ENCODE measurements around the gene MFSD6. TPM values are rescaled to one million over a fixed set of nuclear protein-coding genes. Genes with fewer than 3 reads are reported as not detected.
"Not testable (repeated sequence)": the region's sequence is repeated elsewhere in the genome, so short reads cannot be mapped to it uniquely, and the experiment has no call there.

The MFSD6 gene
- total RNA-seq, 1 donor from 2014 or later, result 15.1 TPM

DNA sequence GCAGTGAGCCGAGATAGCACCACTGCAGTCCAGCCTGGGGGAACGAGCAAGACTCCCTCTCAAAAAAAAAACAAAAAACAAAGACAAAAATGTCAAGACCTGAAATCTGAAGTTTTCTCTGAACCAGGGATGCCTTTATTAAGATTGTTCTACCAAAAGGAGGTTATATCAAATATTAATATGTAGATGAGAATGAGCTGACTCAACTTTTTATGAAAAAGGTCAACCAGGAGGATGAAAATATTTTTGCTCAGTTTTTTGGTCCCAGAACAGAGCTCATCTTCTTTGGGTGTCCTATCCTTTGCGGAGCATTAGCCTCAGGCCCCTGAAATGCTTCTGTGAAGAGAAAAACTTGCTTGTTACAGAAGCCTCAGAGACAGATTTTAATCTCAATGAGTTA is 82.3 kb downstream of the MFSD6 start:
- Mint-ChIP-seq H3K27ac (no peak overlapping the region), H3K36me3 (ENCODE audit: insufficient read depth) (peaks cover 43% of the 10 kb centered on the region), H3K4me3 (ENCODE audit: low read depth) (no peak overlapping the region), H3K9me3 (ENCODE audit: low read depth) (peaks cover 36% of the 10 kb centered on the region), H3K27me3 (no peaks in the 10 kb centered on the region), H3K4me1 (ENCODE audit: low read depth) (no peaks in the 10 kb centered on the region)
- DNase-seq (ENCODE audit: low spot score, unreplicated experiment), result no peak
- TF ChIP-seq, protein P1, sequence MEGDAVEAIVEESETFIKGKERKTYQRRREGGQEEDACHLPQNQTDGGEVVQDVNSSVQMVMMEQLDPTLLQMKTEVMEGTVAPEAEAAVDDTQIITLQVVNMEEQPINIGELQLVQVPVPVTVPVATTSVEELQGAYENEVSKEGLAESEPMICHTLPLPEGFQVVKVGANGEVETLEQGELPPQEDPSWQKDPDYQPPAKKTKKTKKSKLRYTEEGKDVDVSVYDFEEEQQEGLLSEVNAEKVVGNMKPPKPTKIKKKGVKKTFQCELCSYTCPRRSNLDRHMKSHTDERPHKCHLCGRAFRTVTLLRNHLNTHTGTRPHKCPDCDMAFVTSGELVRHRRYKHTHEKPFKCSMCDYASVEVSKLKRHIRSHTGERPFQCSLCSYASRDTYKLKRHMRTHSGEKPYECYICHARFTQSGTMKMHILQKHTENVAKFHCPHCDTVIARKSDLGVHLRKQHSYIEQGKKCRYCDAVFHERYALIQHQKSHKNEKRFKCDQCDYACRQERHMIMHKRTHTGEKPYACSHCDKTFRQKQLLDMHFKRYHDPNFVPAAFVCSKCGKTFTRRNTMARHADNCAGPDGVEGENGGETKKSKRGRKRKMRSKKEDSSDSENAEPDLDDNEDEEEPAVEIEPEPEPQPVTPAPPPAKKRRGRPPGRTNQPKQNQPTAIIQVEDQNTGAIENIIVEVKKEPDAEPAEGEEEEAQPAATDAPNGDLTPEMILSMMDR (IDR thresholded peaks at IDR 0.05; ENCODE audit: unreplicated experiment), result no peak

DNA sequence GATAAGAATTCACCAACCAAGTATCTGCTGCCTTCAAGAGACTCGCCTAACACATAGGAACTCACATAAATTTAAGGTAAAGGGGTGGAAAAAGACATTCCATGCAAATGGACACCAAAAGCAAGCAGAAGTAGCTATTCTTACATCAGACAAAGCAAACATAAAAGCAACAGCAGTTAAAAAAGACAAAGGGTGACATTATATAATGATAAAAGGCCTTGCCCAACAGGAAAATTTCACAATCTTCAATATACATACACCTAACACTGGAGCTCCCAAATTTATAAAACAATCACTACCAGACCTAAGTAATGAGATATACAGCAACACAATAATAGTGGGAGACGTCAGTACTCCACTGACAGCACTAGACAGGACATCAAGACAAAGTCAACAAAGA is 84.9 kb downstream of the MFSD6 start:
- no peak overlapping the region for H3K27ac Mint-ChIP-seq
- H3K36me3 Mint-ChIP-seq (ENCODE audit: insufficient read depth), result peaks cover 46% of the 10 kb centered on the region
- H3K27me3 Mint-ChIP-seq, result no peaks in the 10 kb centered on the region
- TF ChIP-seq, protein P1 (IDR thresholded peaks at IDR 0.05; ENCODE audit: unreplicated experiment), result no peak
- DNase-seq (ENCODE audit: low spot score, unreplicated experiment), result no peak
- peaks cover 41% of the 10 kb centered on the region for H3K9me3 Mint-ChIP-seq (ENCODE audit: low read depth)
- no peak overlapping the region for H3K4me3 Mint-ChIP-seq (ENCODE audit: low read depth)
- no peaks in the 10 kb centered on the region for H3K4me1 Mint-ChIP-seq (ENCODE audit: low read depth)

DNA sequence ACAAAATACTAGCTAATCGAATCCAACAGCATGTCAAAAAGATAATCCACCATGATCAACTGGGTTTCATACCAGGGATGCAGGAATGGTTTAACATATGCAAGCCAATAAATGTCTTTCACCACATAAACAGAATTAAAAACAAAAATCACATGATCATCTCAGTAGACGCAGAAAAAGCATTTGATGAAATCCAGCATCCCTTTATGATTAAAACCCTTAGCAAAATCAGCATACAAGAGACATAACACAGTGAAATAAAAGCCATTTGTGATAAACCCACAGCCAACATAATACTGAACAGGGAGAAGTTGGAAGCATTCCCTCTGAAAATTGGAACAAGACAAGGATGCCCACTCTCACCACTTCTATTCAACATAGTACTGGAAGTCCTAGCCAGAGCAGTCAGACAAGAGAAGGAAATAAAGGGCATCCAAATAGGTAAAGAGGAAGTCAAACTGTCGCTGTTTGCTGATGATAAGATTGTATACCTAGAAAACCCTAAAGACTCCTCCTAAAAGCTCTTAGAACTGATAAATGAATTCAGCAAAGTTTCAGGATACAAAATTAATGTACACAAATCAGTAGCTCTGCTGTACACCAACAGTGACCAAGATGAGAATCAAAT is 86.6 kb downstream of the MFSD6 start:
- Mint-ChIP-seq H3K36me3 (ENCODE audit: insufficient read depth) (peaks cover 41% of the 10 kb centered on the region), H3K9me3 (ENCODE audit: low read depth) (peaks cover 41% of the 10 kb centered on the region)
- not testable (repeated sequence) for H3K4me3 Mint-ChIP-seq (ENCODE audit: low read depth); H3K27me3 Mint-ChIP-seq; H3K4me1 Mint-ChIP-seq (ENCODE audit: low read depth); H3K27ac Mint-ChIP-seq; DNase-seq (ENCODE audit: low spot score, unreplicated experiment)

DNA sequence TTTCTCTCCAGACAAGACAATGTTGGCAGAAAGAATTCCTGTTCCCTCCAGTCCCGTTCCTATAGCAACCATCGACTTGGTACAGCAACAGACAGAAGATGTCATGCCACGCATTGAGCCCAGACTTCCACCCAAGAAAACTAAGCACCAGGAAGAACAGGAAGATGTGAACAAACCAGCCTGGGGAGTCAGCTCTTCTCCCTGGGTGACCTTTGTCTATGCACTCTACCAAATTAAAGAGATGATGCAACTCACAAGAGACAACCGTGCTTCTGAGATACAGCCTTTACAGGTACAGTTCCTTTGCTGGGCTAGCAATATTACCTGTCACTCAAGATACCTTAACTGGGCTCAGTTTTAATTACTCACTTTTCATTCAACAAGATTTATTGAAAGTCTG is 89.3 kb downstream of the MFSD6 start:
- Mint-ChIP-seq H3K9me3 (ENCODE audit: low read depth) (peaks cover 34% of the 10 kb centered on the region), H3K36me3 (ENCODE audit: insufficient read depth) (peaks cover 34% of the 10 kb centered on the region), H3K27me3 (no peaks in the 10 kb centered on the region), H3K27ac (no peak overlapping the region), H3K4me3 (ENCODE audit: low read depth) (no peak overlapping the region), H3K4me1 (ENCODE audit: low read depth) (peaks cover 15% of the 10 kb centered on the region)
- no peak for DNase-seq (ENCODE audit: low spot score, unreplicated experiment)
- TF ChIP-seq, protein P1 (IDR thresholded peaks at IDR 0.05; ENCODE audit: unreplicated experiment), result no peak

DNA sequence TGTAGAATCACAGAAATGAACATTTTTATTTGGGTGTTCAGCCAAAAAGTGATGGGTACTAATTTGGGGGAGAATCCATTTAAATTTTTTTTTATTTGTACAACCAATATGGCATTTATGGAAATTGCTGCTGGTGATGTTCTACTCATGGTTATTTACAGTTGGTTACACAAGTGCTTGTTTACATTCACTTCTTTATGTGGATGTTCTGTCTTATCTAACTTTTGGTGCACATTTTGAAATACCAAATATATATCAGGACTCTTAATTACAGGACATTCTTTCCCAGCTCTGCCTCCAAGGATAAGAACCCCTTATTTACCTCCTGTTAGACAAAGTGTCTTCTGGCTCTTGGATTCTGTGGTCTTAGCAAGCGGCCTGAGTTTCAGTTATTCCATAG is 91.1 kb downstream of the MFSD6 start:
- H3K9me3 Mint-ChIP-seq (ENCODE audit: low read depth), result peaks cover 17% of the 10 kb centered on the region
- H3K4me3 Mint-ChIP-seq (ENCODE audit: low read depth), result no peak overlapping the region
- H3K27ac Mint-ChIP-seq, result no peak overlapping the region
- peaks cover 20% of the 10 kb centered on the region for H3K36me3 Mint-ChIP-seq (ENCODE audit: insufficient read depth)
- no peak for DNase-seq (ENCODE audit: low spot score, unreplicated experiment)
- TF ChIP-seq, protein P1 (IDR thresholded peaks at IDR 0.05; ENCODE audit: unreplicated experiment), result no peak
- peaks cover 15% of the 10 kb centered on the region for H3K4me1 Mint-ChIP-seq (ENCODE audit: low read depth)
- H3K27me3 Mint-ChIP-seq, result no peaks in the 10 kb centered on the region

DNA sequence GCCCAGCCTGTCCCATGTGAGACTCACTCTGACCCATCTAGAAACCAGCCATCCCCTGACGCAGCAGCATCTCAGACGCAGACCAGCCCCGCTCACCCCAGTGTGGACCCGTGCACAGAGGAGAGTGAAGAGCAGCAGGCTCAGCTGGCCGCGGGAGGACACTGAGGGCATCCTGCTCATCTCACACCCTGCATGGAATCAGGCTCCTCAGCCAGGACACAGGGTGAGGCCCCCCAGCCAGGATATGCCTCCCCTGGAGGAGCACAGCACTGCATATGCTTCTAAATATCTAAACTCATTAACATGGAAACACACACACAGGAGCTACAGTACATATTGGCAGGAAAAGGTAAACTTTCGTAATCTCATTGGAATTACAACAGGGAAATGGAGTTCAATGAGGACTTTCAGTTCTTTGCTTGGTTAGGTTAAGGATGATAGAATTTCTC is 91.9 kb downstream of the MFSD6 start:
- Mint-ChIP-seq H3K27ac (no peak overlapping the region), H3K4me3 (ENCODE audit: low read depth) (no peak overlapping the region), H3K4me1 (ENCODE audit: low read depth) (peaks cover 15% of the 10 kb centered on the region), H3K36me3 (ENCODE audit: insufficient read depth) (peaks cover 15% of the 10 kb centered on the region), H3K27me3 (no peaks in the 10 kb centered on the region), H3K9me3 (ENCODE audit: low read depth) (peaks cover 9% of the 10 kb centered on the region)
- no peak for DNase-seq (ENCODE audit: low spot score, unreplicated experiment)
- TF ChIP-seq, protein P1 (IDR thresholded peaks at IDR 0.05; ENCODE audit: unreplicated experiment), result no peak

Data from progenitor cell of endocrine pancreas (in vitro differentiated cells).